NB4 (cell line): Measurements from ENCODE around the gene CFAP74.
A peak's percentile ranks its signal among the peaks of the same experiment; 100 is the strongest.

Experiments used
- DNase-seq: peaks from one replicate; pipeline ENCODE4 v3.0.0; 2010; ENCODE audit warnings: low read depth
- H3K4me3 ChIP-seq: one replicate; pipeline ENCODE4 v1.5.1; 2011; ENCODE audit warnings: mild to moderate bottlenecking, low read depth, low read length, moderate library complexity
- MAX ChIP-seq: IDR thresholded peaks from 2 replicates; pipeline ENCODE4 v1.6.1; 2011; ENCODE audit warnings: low read depth, low read length
- MYC ChIP-seq: IDR thresholded peaks from 2 replicates; pipeline ENCODE4 v1.6.1; 2011; ENCODE audit warnings: low read depth, low read length
- POLR2A ChIP-seq: IDR thresholded peaks from 2 replicates; pipeline ENCODE4 v1.6.1; 2011; ENCODE audit warnings: mild to moderate bottlenecking; ENCODE audit not compliant: insufficient read length; ENCODE audit errors: extremely low read depth
- TF ChIP-seq, protein P1 (sequence below): IDR thresholded peaks from one replicate; pipeline ENCODE4 v1.5.1; 2012; ENCODE audit warnings: low read depth, low read length

CFAP74 gene

DNA sequence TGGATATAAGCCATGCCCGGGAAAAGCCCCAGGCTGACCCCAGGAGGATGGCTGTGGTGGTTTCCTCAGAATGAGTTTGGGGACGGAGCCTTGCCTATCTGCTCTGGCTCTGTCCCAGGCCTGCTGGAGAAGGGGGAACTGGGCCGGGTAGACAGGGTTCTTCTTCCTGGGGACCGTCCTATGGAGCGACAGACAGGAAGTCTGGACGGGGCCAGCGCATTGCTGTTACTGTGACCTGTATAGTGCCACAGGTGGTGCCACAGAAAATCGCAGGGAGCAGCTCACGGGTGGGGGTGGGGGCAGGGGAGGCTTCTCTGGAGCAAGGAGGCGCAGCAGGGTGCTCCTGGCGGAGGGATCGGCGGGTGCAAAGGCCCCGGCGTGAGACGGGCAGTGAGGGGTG lies 36.4 kb downstream of the CFAP74 start:
- DNase-seq: no peak
- H3K4me3 ChIP-seq: no peak overlapping the region
- no peak for TF ChIP-seq MYC

DNA sequence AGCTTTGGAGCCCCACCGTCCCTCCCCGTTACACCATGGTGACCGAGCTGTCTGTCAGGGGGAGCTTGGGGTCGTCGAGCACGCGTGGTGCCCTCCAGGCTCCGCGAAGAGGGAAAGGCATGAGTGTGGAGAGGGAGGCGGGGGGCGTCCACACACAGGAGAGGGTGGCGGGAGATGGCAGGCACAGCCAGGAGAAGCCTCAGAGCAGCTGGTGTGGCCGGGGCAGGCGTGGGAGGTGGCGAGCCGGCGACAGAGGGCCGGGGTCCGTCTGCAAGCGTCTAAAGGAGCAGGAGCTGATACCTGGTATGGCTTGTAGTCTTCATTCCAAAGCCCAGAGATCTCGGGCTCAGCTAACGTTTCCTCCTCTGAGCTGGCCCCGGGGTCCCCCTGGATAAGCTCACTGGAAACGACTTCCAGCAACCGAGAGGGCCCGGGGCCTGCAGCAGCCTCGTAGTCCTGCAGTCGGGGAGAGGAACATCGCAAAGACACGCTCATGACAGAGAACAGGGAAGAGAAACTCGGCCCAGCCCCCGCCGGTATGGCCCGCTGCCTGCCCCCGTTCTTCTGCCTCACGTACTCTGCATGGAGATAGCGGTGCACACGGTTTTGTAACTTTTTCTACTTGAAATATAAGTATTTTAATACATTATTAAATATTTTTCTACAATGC lies 37.4 kb downstream of the CFAP74 start:
- no peak for TF ChIP-seq MAX
- TF ChIP-seq POLR2A: no peak
- no peak for TF ChIP-seq MYC
- TF ChIP-seq, protein P1, sequence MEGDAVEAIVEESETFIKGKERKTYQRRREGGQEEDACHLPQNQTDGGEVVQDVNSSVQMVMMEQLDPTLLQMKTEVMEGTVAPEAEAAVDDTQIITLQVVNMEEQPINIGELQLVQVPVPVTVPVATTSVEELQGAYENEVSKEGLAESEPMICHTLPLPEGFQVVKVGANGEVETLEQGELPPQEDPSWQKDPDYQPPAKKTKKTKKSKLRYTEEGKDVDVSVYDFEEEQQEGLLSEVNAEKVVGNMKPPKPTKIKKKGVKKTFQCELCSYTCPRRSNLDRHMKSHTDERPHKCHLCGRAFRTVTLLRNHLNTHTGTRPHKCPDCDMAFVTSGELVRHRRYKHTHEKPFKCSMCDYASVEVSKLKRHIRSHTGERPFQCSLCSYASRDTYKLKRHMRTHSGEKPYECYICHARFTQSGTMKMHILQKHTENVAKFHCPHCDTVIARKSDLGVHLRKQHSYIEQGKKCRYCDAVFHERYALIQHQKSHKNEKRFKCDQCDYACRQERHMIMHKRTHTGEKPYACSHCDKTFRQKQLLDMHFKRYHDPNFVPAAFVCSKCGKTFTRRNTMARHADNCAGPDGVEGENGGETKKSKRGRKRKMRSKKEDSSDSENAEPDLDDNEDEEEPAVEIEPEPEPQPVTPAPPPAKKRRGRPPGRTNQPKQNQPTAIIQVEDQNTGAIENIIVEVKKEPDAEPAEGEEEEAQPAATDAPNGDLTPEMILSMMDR: no peak
- no peak overlapping the region for H3K4me3 ChIP-seq
- DNase-seq: peak; percentile 40

- DNase-seq: no peak
- TF ChIP-seq POLR2A: no peak
- TF ChIP-seq MYC: no peak
- TF ChIP-seq, protein P1: no peak
- no peak for TF ChIP-seq MAX
- no peak overlapping the region for H3K4me3 ChIP-seq
Observed at GRCh38 chr1:1965546-1965945, 38.0 kb downstream of the CFAP74 start.

DNA sequence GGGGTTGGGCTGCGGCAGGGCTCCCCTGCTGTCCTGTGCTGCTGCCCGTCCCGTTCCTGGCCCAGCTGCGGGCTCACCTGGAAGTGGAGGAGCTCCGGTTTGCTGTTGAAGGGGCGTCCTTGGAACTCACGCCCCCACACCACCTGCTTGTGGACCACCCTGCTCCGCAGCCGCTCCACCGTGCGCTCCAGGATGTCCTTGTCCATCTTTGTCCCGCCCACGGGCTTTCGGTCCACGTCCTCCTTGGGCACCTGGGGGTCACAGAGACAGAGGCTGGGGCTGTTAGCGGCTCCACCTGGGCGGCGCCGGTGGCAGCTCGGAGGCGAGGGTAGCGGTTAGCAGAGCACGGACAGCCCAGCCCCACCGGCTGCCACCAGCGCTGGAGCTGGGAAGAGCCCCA lies 38.8 kb downstream of the CFAP74 start:
- no peak overlapping the region for H3K4me3 ChIP-seq
- TF ChIP-seq MYC: no peak
- TF ChIP-seq POLR2A: no peak
- no peak for TF ChIP-seq MAX
- TF ChIP-seq, protein P1: no peak
- no peak for DNase-seq

GRCh38 chr1:1963570-1963969 lies 40.0 kb downstream of the CFAP74 start:
- no peak overlapping the region for H3K4me3 ChIP-seq
- TF ChIP-seq MAX (no peak), MYC (no peak), POLR2A (no peak)
- TF ChIP-seq, protein P1: no peak
- DNase-seq: no peak

DNA sequence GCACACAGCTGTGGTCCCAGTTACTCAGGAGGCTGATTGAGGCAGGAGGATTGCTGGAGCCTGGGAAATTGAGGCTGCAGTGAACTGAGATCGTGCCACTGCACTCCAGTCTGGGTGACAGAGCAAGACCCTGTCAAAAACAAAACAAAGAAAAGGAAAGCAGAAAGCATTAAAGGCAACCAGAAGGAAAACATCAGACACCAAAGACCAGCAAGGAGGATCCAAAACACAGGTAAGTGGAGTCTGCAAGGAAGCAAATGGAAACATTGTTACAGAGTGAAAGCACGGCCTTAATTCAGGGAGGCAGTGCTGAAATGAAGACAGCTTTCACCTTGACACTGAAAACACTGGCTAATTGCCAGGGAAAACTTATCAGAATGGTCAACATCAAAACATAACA lies 40.8 kb downstream of the CFAP74 start:
- no peak for TF ChIP-seq MYC
- TF ChIP-seq POLR2A: no peak
- TF ChIP-seq, protein P1: no peak
- TF ChIP-seq MAX: no peak
- H3K4me3 ChIP-seq: no peak overlapping the region
- no peak for DNase-seq
